SH-SY5Y (cell line): ENCODE data around the gene PMM2.

ENCODE experiments used
- GATA2 ChIP-seq: IDR thresholded peaks from 2 replicates; pipeline ENCODE4 v1.6.1; 2011; ENCODE audit warnings: mild to moderate bottlenecking, low read depth, low read length
- GATA3 ChIP-seq: IDR thresholded peaks from 2 replicates; pipeline ENCODE4 v1.6.1; 2011; ENCODE audit warnings: low read depth, mild to moderate bottlenecking, low read length, moderate library complexity

PMM2 gene

GRCh38 chr16:8797364-8798173 is at the start of gene PMM2, which contains the start of gene TMEM186:
Gene PMM2 (plus strand): TSS chr16:8797839. CDS start chr16:8797883, 44 bp downstream.
Gene TMEM186 (minus strand): TSS chr16:8797639. CDS start chr16:8797614, 25 bp downstream.
- TF ChIP-seq GATA2, result no peak
- TF ChIP-seq GATA3, result no peak

- no peak for TF ChIP-seq GATA3
- no peak for TF ChIP-seq GATA2
Measured at GRCh38 chr16:8751481-8752311, 45.9 kb upstream of the PMM2 start.

GRCh38 chr16:8752706-8753105 is 44.9 kb upstream of the PMM2 start:
- no peak for TF ChIP-seq GATA2
- TF ChIP-seq GATA3, result no peak

- no peak for TF ChIP-seq GATA2
- TF ChIP-seq GATA3, result no peak
Measured at GRCh38 chr16:8753416-8754054, 44.1 kb upstream of the PMM2 start.

GRCh38 chr16:8756755-8757154 is 40.9 kb upstream of the PMM2 start:
- TF ChIP-seq GATA3 (no peak), GATA2 (no peak)

GRCh38 chr16:8758022-8758421 is 39.6 kb upstream of the PMM2 start:
- TF ChIP-seq GATA3 (no peak), GATA2 (no peak)

- TF ChIP-seq GATA2 (no peak), GATA3 (no peak)
Measured at GRCh38 chr16:8760021-8760420, 37.6 kb upstream of the PMM2 start.

- no peak for TF ChIP-seq GATA2
- TF ChIP-seq GATA3, result no peak
Measured at GRCh38 chr16:8761078-8761477, 36.6 kb upstream of the PMM2 start.

GRCh38 chr16:8762254-8762653 is 35.4 kb upstream of the PMM2 start:
- TF ChIP-seq GATA3, result no peak

- TF ChIP-seq GATA2, result no peak
- TF ChIP-seq GATA3, result no peak
Measured at GRCh38 chr16:8763083-8763482, 34.6 kb upstream of the PMM2 start.

- TF ChIP-seq GATA2 (no peak), GATA3 (no peak)
Measured at GRCh38 chr16:8763899-8764298, 33.7 kb upstream of the PMM2 start.

GRCh38 chr16:8764525-8765250 is 33.0 kb upstream of the PMM2 start:
- TF ChIP-seq GATA3, result no peak
- TF ChIP-seq GATA2, result no peak

GRCh38 chr16:8767176-8767575 is 30.5 kb upstream of the PMM2 start:
- no peak for TF ChIP-seq GATA2
- TF ChIP-seq GATA3, result no peak

- no peak for TF ChIP-seq GATA2
- TF ChIP-seq GATA3, result no peak
Measured at GRCh38 chr16:8768283-8768682, 29.4 kb upstream of the PMM2 start.
